Keratinocyte (primary cell): ENCODE measurements around the gene H19.

Experiments
- CTCF ChIP-seq, 3 experiments: IDR thresholded peaks in 1 of 3; conservative IDR thresholded peaks in 1 of 3; optimal IDR thresholded peaks in 1 of 3; 2 replicates in 2 of 3; 3 replicates in 1 of 3; pipeline versions ENCODE3 to v1.5.1; 2011; ENCODE audit warnings: low read length in 3 of 3, mild to moderate bottlenecking in 3 of 3, moderate library complexity in 2 of 3, control low read depth in 1 of 3, inconsistent platforms in 1 of 3; ENCODE audit not compliant: insufficient read depth in 2 of 3; ENCODE audit errors: extremely low read depth in 1 of 3
- EZH2 ChIP-seq: IDR thresholded peaks from one replicate; pipeline ENCODE4 v1.6.1; 2012; ENCODE audit warnings: inconsistent platforms, mild to moderate bottlenecking, low read length, moderate library complexity

DNA sequence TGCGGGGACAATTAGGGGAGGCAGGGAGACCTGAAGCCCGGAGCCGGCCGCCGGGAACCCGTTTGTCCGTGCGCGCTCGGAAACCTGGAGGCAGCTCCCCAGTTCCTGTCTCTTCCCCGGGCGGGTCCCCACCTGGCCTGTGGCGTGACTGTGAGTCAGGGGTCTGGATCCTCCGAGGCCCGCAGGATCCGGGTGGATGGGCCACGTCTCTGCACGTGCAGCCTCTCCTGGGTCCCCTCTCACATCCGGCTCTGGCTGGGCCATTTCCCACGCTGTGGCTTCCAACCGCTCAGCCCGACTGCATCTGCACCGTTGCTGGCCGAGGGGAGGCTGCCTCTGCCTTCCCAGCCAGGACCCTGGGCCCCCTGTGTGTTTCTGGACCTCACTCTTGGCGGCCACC, 14.8 kb upstream of the H19 start:
- TF ChIP-seq CTCF (optimal IDR thresholded peaks at IDR 0.05 in 1 of 3, IDR thresholded peaks at IDR 0.05 in 1 of 3, conservative IDR thresholded peaks at IDR 0.05 in 1 of 3; ENCODE audit: extremely low read depth in 1 of 3, insufficient read depth in 2 of 3, low read length in 3 of 3) (no peak), EZH2 (no peak)
